Stimulated activated CD4-positive, alpha-beta T cell treated with anti-CD3 and anti-CD28 coated beads, TNF-alpha, amount 100 ng/mL, for 4 hours (primary cell): ENCODE data around the gene TREML2.
"Not testable (repeated sequence)": the region's sequence is repeated elsewhere in the genome, so short reads cannot be mapped to it uniquely, and the experiment has no call there.

Source experiments
- DNase-seq, 3 experiments: peaks; one replicate each; pipeline ENCODE4 v3.0.0-alpha.2; 2020; ENCODE audit warnings: low read depth in 3 of 3

Gene TREML2

GRCh38 chr6:41200901-41201763, at the start of gene TREML2:
Gene TREML2, minus strand, starts transcription at chr6:41201149. Its CDS starts 141 bp downstream, at chr6:41201008.
- DNase-seq = no peak

DNA sequence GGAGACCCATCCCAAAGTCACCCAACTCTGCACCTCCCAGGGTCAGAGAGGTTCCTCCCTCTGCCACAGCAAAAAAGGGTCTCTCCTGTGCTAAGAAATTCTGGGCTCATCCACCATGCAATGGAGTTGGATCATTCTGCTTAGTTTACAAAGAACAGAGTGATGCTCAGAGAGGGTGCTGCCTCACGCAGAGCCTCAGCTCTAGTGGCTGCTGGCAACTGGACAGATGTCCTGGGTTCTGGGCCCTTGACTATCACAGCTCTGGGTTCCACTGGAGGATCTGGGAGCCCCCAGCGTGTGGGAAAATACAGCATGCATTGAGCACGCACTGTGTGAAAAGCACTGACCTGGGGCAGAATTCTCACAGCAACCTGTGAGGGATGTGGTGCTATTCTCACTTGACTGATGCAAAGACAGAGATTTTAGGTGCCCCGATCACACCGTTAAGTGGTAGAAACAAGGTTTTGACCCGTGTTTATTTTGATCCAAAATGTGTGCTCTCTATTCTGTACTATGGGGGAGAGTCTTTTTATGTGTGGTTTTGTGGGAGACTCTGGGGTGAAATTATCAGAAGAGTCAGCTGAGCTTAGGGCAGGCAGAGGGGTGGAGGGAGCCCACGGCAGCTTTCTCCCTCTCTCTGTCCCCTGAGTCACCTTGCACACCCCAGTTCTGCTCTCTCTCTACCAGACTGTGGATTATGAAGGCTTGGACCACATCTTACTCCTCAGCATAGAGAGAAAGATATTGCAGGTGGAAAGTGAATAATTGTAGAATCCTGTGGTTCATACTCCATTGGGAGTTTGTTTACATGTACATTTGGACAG, 47.1 kb upstream of the TREML2 start:
- no peak for DNase-seq

- DNase-seq = no peak
These were observed 46.4 kb upstream of the TREML2 start for GRCh38 chr6:41247288-41247865.

- DNase-seq = not testable (repeated sequence)
These were observed 45.6 kb upstream of the TREML2 start for GRCh38 chr6:41246529-41246928.

DNA sequence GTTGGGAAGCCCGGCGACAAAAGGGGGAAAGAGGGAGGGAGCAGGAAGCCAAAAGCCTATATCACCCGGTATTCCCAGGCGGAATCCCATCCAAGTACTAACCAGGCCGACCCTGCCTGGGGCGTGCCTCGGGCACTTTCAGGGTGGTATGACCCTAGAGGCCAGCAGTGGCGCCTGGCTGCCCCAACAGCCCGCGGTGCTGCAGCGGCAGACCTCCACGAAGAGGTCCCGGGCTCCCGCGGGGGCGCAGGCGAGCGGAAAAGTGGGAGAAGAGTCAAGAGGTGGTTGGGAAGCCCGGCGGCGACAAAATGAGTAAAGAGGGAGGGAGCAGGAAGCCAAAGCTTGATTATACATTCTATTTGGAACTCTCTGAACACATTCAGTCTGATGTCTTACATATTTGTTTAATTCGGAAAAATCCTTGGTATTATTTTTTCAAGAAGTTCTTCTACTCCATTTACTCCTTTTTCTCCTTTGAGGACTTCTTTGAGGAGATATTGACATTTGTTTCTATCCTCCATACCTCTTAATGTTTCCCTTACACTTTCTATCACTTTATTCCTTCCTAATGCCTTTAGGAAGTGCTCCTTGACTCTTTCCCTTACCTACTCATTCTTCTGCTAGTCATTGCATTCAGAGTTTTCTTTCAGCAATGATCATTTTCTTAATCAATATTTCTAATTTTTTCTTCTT, 38.7 kb upstream of the TREML2 start:
- DNase-seq = no peak

DNA sequence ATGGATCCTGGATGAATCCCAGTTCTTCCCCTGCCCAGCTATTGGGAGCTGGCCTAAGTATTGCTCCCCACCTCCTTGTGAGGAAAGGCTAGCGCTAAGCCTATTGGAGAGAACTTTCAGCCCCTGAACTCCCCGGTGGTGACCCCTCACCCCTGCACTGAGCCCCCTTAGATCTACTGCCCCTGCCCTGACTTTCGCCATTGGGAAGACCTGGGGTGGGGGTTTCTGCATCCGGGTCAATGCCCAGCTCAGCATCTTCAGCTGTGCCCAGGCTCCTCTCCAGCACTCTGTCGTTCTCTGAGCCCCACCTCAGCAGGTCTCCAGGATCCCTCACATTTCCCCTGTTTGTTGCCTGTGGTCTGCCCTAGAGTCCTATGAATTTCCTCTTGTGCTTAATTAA, 36.2 kb upstream of the TREML2 start:
- no peak for DNase-seq

DNA sequence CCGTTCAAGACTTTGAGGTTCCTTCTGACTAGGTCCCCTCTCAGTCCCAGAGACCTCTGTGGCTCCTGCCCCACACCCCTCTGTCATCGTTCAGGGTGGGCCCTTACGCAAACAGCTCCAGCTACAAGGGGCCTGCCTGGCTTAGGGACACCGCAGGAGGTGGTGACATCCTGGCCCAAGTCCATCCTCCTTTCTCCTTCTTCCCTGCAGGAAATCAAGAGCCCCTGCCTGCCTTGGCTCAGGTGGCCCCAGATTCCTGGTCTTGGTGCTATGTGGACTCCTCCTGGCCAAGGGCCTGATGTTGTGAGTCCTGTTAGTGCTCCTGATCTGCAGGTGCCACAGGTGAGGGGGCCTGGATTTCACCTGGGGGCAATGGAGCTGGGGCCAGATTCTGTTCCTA, 35.3 kb upstream of the TREML2 start:
- no peak for DNase-seq

- DNase-seq = no peak
These were observed 31.7 kb upstream of the TREML2 start for GRCh38 chr6:41232667-41233066.

DNA sequence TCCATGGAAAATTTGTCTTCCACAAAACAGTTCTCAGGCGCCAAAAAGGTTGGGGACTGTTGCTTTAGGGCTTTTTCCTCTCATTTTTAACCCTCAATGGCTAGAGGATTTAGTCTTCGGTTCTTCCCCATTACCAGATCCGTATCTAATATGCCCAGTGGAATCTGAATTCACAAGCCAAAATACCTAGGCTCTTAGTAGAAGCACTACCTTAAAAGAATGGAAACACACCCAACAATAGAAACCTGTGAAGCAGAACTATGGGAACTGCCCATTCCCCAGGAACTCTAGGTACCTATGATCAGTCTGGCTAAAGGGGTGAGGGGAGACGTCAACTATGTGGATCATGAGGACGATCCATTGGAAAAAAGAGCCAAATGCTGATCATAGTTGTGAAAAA, 30.3 kb upstream of the TREML2 start:
- DNase-seq = no peak

DNA sequence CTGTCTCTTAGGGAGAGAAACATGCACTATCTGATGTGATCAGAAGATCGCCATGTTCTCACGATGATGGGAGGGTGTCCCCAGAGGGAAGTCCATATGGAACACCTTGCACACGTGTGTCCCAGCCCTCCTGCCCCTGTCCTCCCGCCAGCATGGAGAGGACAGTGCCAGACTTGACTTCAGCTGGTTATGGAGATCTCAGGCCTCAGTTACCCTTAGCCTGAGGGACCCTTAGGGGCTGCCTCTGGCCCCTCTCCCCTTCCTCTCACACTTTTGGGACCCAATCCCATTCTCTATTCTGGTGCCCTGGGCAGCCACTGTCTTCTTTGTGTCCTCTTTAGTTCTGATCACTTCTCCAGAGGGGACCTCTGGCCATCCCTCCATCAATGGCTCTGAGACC, 28.8 kb upstream of the TREML2 start:
- no peak for DNase-seq

DNA sequence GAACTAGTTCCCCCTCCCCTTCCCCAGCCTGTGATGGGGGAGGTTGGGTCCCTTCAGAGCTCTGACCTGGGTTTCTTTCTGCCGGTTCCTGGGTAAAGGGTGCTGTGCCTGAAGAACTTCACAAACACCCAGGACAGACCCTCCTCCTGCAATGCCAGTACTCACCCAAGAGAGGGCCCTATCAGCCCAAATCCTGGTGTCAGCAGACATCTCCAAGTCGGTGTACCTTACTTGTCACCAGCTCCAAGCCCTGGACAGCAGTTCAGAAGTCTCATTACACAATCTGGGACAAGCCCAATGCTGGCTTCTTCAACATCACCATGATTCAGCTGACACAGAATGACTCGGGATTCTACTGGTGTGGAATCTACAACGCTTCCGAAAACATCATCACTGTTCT, 27.7 kb upstream of the TREML2 start:
- DNase-seq = no peak

DNA sequence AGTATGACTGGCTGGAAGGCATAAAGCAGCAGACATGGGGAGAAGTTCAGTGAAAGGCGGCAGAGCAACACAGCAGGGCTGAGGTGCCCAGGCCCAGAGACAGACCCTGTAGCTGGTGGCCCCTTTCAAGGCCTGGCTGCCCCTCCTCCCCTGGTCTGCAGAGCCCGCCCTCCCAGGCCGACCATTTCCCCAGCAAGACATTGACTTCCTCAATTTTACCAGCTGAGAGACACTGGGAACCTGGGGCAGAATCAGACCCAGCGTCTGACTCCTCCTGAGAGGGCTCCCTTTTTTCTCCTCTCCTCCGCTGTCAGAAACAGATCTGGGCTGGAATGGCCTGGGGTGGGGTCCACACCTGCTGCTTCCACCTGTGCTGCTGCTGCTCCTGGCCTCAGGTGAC, 27.1 kb upstream of the TREML2 start, which contains the start of gene TREML4:
TSS of gene TREML4 (plus strand) at position 254 of the 400 bp plus-strand sequence. CDS start at position 333, 79 bp downstream.
- no peak for DNase-seq

DNA sequence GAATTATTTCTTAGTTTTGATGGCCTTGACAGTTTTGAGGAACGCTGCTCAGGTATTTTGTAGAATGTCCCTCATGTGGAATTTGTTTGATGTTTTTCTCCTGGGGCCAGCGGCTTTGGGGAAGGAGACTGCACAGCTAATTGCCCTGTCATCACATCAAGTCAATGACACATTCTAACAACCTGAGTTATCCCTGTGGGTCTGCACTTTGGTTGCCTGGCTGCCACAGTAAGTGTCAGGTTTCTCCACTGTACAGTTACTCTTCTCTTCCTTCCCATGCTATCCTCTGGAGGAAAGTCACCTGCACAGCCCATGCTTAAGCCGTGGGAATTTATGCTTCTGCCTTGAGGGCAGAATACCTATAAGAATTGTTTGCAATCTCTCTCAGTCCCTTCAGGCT, 25.8 kb upstream of the TREML2 start:
- DNase-seq = no peak

- no peak for DNase-seq
These were observed 23.9 kb upstream of the TREML2 start for GRCh38 chr6:41224800-41225199.

DNA sequence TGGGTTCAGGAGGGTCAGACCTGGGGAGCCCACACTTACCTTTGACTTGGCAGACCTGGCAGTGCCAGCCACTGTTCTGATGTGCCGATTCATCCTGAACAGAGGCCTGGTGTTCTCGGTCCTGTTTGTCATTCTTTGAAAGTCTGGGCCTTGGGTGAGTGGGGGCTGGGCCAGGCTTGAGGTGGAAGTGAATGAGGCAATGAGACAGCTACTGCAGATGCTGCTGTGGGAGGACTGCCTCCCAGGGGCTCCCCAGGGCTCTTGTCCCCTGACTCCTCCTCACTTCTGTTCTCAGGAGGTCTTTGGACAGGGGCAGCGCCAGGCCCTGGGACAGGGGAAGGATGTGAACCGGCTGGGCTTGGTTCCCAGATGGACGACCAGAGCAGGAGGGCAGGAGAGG, 21.6 kb upstream of the TREML2 start:
- DNase-seq = no peak

- no peak for DNase-seq
These were observed 21.1 kb upstream of the TREML2 start for GRCh38 chr6:41222045-41222444.

- DNase-seq = no peak
These were observed 15.7 kb upstream of the TREML2 start for GRCh38 chr6:41216616-41217015.

- DNase-seq = no peak
These were observed 14.8 kb upstream of the TREML2 start for GRCh38 chr6:41215777-41216176.

GRCh38 chr6:41214559-41215238, 13.8 kb upstream of the TREML2 start:
- DNase-seq = no peak

DNA sequence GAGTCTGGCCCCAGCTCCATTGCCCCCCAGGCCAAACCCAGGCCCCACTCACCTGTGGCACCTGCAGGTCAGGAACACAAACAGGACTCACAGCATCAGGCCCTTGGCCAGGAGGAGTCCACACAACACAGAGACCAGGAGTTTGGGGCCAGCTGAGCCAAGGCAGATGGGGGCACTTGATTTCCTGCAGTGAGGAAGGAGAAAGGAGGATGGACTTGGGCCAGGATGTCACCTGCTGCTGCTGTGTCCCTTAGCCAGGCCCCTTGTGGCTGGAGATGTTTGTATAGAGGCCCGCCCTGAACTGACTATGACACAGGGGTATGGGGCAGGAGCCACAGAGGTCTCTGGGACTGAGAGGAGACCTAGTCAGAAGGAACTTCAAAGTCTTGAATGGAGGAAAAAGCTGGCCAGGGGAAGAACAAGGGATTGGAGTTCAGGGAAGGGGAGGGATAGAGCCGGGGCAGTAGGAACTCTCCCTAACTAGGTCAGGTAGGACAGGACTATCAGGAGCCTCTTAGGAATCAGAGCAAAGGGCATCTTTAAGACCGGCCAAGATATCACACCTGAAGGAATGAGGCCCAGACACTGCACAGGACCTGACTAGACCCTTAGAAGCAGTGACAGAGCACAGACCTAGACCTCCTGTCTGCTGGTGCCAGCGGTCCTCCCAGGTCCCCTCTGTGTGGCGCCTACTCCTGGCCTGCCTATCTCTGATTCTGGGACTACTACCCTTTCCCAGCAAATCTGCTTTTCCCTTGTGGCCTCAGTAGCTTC, 8.8 kb upstream of the TREML2 start:
- no peak for DNase-seq
